ENCODE measurements around the gene FGF8.

- no peak for TF ChIP-seq EP300 (IDR thresholded peaks at IDR 0.05)
- TF ChIP-seq, protein P1, sequence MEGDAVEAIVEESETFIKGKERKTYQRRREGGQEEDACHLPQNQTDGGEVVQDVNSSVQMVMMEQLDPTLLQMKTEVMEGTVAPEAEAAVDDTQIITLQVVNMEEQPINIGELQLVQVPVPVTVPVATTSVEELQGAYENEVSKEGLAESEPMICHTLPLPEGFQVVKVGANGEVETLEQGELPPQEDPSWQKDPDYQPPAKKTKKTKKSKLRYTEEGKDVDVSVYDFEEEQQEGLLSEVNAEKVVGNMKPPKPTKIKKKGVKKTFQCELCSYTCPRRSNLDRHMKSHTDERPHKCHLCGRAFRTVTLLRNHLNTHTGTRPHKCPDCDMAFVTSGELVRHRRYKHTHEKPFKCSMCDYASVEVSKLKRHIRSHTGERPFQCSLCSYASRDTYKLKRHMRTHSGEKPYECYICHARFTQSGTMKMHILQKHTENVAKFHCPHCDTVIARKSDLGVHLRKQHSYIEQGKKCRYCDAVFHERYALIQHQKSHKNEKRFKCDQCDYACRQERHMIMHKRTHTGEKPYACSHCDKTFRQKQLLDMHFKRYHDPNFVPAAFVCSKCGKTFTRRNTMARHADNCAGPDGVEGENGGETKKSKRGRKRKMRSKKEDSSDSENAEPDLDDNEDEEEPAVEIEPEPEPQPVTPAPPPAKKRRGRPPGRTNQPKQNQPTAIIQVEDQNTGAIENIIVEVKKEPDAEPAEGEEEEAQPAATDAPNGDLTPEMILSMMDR (IDR thresholded peaks at IDR 0.05), result no peak
These were observed 50.4 kb downstream of the FGF8 start for GRCh38 chr10:101725296-101726114.

Data from tibial nerve (tissue), 4 donors.